HG02798 (cell line): ENCODE data around the gene ADCY5.

Source experiments
- ATAC-seq: cut with Tn5 transposase; IDR thresholded peaks from one replicate; pipeline ENCODE4 v1.9.1; 2021; ENCODE audit warnings: mild to moderate bottlenecking; ENCODE audit not compliant: unreplicated experiment, poor library complexity

The ADCY5 gene

GRCh38 chr3:123464211-123464610 lies 15.3 kb upstream of the ADCY5 start:
- no peak for ATAC-seq

GRCh38 chr3:123459862-123460261 lies 11.0 kb upstream of the ADCY5 start:
- no peak for ATAC-seq

- no peak for ATAC-seq
These were observed 9.4 kb upstream of the ADCY5 start for GRCh38 chr3:123458255-123458654.

GRCh38 chr3:123457841-123458240 lies 9.0 kb upstream of the ADCY5 start:
- ATAC-seq: no peak

GRCh38 chr3:123453675-123454074 lies 4.8 kb upstream of the ADCY5 start:
- ATAC-seq: no peak

- no peak for ATAC-seq
These were observed 2.3 kb upstream of the ADCY5 start for GRCh38 chr3:123451186-123451585.

GRCh38 chr3:123449997-123450604 lies 1.2 kb upstream of the ADCY5 start:
- ATAC-seq: no peak

- ATAC-seq: no peak
These were observed 459 bp upstream of the ADCY5 start for GRCh38 chr3:123449102-123449996.

GRCh38 chr3:123447749-123448517 lies 957 bp downstream of the ADCY5 start:
- no peak for ATAC-seq

- ATAC-seq: no peak
These were observed 1.5 kb downstream of the ADCY5 start for GRCh38 chr3:123447416-123447748.

GRCh38 chr3:123446610-123447109 lies 2.2 kb downstream of the ADCY5 start:
- no peak for ATAC-seq

- ATAC-seq: no peak
These were observed 2.7 kb downstream of the ADCY5 start for GRCh38 chr3:123446210-123446609.

- ATAC-seq: no peak
These were observed 3.2 kb downstream of the ADCY5 start for GRCh38 chr3:123445702-123446101.

- no peak for ATAC-seq
These were observed 4.1 kb downstream of the ADCY5 start for GRCh38 chr3:123444744-123445143.

- ATAC-seq: no peak
These were observed 4.9 kb downstream of the ADCY5 start for GRCh38 chr3:123444023-123444422.

GRCh38 chr3:123442908-123443307 lies 6.0 kb downstream of the ADCY5 start:
- ATAC-seq: no peak

- ATAC-seq: no peak
These were observed 6.8 kb downstream of the ADCY5 start for GRCh38 chr3:123442125-123442524.

- no peak for ATAC-seq
These were observed 8.9 kb downstream of the ADCY5 start for GRCh38 chr3:123439806-123440580.

- no peak for ATAC-seq
These were observed 15.9 kb downstream of the ADCY5 start for GRCh38 chr3:123432832-123433523.
